H1 (cell line): ENCODE measurements around the gene ANKRD31. TPM values are rescaled to one million over a fixed set of nuclear protein-coding genes. Genes with fewer than 3 reads are reported as not detected.

Experiments used
- CTCF ChIA-PET: fragments of 300-600 bp; sonication (Branson Sonifier 250); formaldehyde crosslinking; loops from one replicate; lab custom pipeline; 2021; ENCODE audit not compliant: partially characterized antibody; lab: Charles Lee
- POLR2A ChIA-PET: fragments of 300-600 bp; sonication (Branson Sonifier 250); formaldehyde crosslinking; loops from one replicate; lab custom pipeline; 2021; ENCODE audit warnings: inconsistent platforms; ENCODE audit not compliant: partially characterized antibody; lab: Charles Lee
- DNase-seq, 2 experiments: peaks; one replicate each; pipeline versions ENCODE4 v3.0.0 to v3.0.0-alpha.2; 2010 to 2022; ENCODE audit warnings: low spot score in 2 of 2, low read depth in 1 of 2, mixed read lengths in 1 of 2
- FAIRE-seq: peaks from 2 replicates; lab custom pipeline; 2011; peaks lifted over from hg19 to GRCh38; lab: Jason Lieb, UNC
- H2AFZ ChIP-seq: 2 replicates; pipeline ENCODE4 v1.8.1; 2012; ENCODE audit warnings: low read length, inconsistent platforms
- H2AK5ac ChIP-seq: 2 replicates; pipeline ENCODE4 v1.6.1; 2013; ENCODE audit warnings: low read depth, low read length
- H2BK120ac ChIP-seq: replicated peaks from 2 replicates; pipeline ENCODE3; 2013; ENCODE audit warnings: low read depth, low read length, inconsistent platforms
- H2BK12ac ChIP-seq: 2 replicates; pipeline ENCODE4 v1.6.1; 2013; ENCODE audit warnings: low read depth, low read length
- H2BK15ac ChIP-seq: 2 replicates; pipeline ENCODE4 v1.6.1; 2013; ENCODE audit warnings: low read length
- H2BK20ac ChIP-seq: 2 replicates; pipeline ENCODE4 v1.6.1; 2013; ENCODE audit warnings: low read length
- H2BK5ac ChIP-seq: 2 replicates; pipeline ENCODE4 v1.6.1; 2013; ENCODE audit warnings: low read depth, low read length
- H3K14ac ChIP-seq: 2 replicates; pipeline ENCODE4 v1.6.1; 2013; ENCODE audit warnings: inconsistent platforms; ENCODE audit not compliant: insufficient read length
- H3K18ac ChIP-seq: 2 replicates; pipeline ENCODE4 v1.6.1; 2013; ENCODE audit warnings: low read length; ENCODE audit errors: extremely low read depth
- H3K23ac ChIP-seq: 2 replicates; pipeline ENCODE4 v1.6.1; 2013; ENCODE audit warnings: inconsistent platforms; ENCODE audit not compliant: insufficient read length
- H3K23me2 ChIP-seq: 2 replicates; pipeline ENCODE4 v1.6.1; 2013; ENCODE audit warnings: low read depth, low read length
- H3K27ac ChIP-seq: 2 replicates; pipeline ENCODE4 v1.6.1; 2011; ENCODE audit warnings: low read depth, low read length, inconsistent platforms
- H3K27me3 ChIP-seq, 4 experiments: replicated peaks in 1 of 4; 1 replicate in 1 of 4; 2 replicates in 3 of 4; pipeline versions ENCODE4 v1.6.1 to v1.8.1; 2011 to 2013; ENCODE audit warnings: low read length in 3 of 4, mild to moderate bottlenecking in 3 of 4, inconsistent platforms in 2 of 4, mixed read lengths in 2 of 4, moderate library complexity in 1 of 4; ENCODE audit not compliant: control insufficient read depth in 3 of 4, insufficient read depth in 3 of 4; ENCODE audit errors: extremely low read depth in 1 of 4
- H3K36me3 ChIP-seq, 4 experiments: 2 replicates each; pipeline versions ENCODE4 v1.6.1 to v1.8.1; 2011 to 2013; ENCODE audit warnings: mild to moderate bottlenecking in 4 of 4, low read length in 3 of 4, moderate library complexity in 2 of 4, control low read depth in 1 of 4, inconsistent platforms in 1 of 4; ENCODE audit not compliant: insufficient read depth in 4 of 4, control insufficient read depth in 2 of 4
- H3K4ac ChIP-seq: replicated peaks from 2 replicates; pipeline ENCODE3; 2013; ENCODE audit warnings: low read length, low read depth, mixed read lengths, inconsistent platforms; ENCODE audit not compliant: insufficient read length
- H3K4me1 ChIP-seq, 4 experiments: replicated peaks in 1 of 4; 1 replicate in 1 of 4; 2 replicates in 3 of 4; pipeline versions ENCODE4 v1.6.1 to v1.8.1; 2011 to 2013; ENCODE audit warnings: low read length in 3 of 4, inconsistent platforms in 2 of 4, mixed read lengths in 1 of 4; ENCODE audit not compliant: insufficient read depth in 4 of 4, control insufficient read depth in 3 of 4
- H3K4me2 ChIP-seq, 2 experiments: 2 replicates each; pipeline versions ENCODE4 v1.6.1 to v1.8.1; 2011 to 2013; ENCODE audit warnings: low read depth in 2 of 2, low read length in 2 of 2, control low read depth in 1 of 2, inconsistent platforms in 1 of 2, mild to moderate bottlenecking in 1 of 2; ENCODE audit not compliant: insufficient read depth in 1 of 2
- H3K4me3 ChIP-seq, 4 experiments: fragments of 200-600, 300-600 bp in 1 of 4; sonication (generic), shearing (Covaris generic), sonication (Bioruptor Twin) in 1 of 4; 2 replicates each; pipeline versions ENCODE4 v1.5.1 to v1.8.1; 2011 to 2016; ENCODE audit warnings: low read length in 4 of 4, low read depth in 3 of 4, control low read depth in 2 of 4, inconsistent platforms in 2 of 4, mild to moderate bottlenecking in 2 of 4, mixed read lengths in 1 of 4, moderate library complexity in 1 of 4; ENCODE audit not compliant: insufficient read depth in 2 of 4; ENCODE audit errors: extremely low read depth in 1 of 4
- H3K56ac ChIP-seq: replicated peaks from 2 replicates; pipeline ENCODE3; 2013; ENCODE audit warnings: low read depth, mild to moderate bottlenecking, mixed read lengths, low read length, inconsistent platforms; ENCODE audit not compliant: insufficient read length
- H3K79me1 ChIP-seq: 2 replicates; pipeline ENCODE4 v1.6.1; 2013; ENCODE audit warnings: low read depth, low read length, control low read depth
- H3K79me2 ChIP-seq, 2 experiments: 2 replicates each; pipeline versions ENCODE4 v1.6.1 to v1.8.1; 2012 to 2013; ENCODE audit warnings: low read length in 2 of 2, mild to moderate bottlenecking in 2 of 2, inconsistent platforms in 1 of 2; ENCODE audit not compliant: insufficient read depth in 2 of 2, control insufficient read depth in 1 of 2
- H3K9ac ChIP-seq, 4 experiments: replicated peaks in 1 of 4; 1 replicate in 1 of 4; 2 replicates in 3 of 4; pipeline versions ENCODE4 v1.6.1 to v1.8.1; 2011 to 2013; ENCODE audit warnings: low read depth in 3 of 4, low read length in 3 of 4, control low read depth in 2 of 4, mild to moderate bottlenecking in 2 of 4, moderate library complexity in 2 of 4, inconsistent platforms in 1 of 4; ENCODE audit errors: extremely low read depth in 1 of 4
- H3K9me3 ChIP-seq, 2 experiments: 2 replicates each; pipeline versions ENCODE4 v1.6.1 to v1.8.1; 2012 to 2013; ENCODE audit warnings: mild to moderate bottlenecking in 2 of 2, moderate library complexity in 2 of 2, control low read depth in 1 of 2, inconsistent platforms in 1 of 2, low read depth in 1 of 2, low read length in 1 of 2, mixed read lengths in 1 of 2; ENCODE audit not compliant: insufficient read depth in 2 of 2
- H4K20me1 ChIP-seq, 2 experiments: replicated peaks in 1 of 2; 2 replicates each; pipeline versions ENCODE3 to v1.8.1; 2011 to 2013; ENCODE audit warnings: inconsistent platforms in 2 of 2, low read length in 2 of 2, mild to moderate bottlenecking in 1 of 2; ENCODE audit not compliant: insufficient read depth in 2 of 2, control insufficient read depth in 1 of 2
- H4K5ac ChIP-seq: 2 replicates; pipeline ENCODE4 v1.6.1; 2013; ENCODE audit warnings: low read length, low read depth, mixed read lengths, inconsistent platforms; ENCODE audit not compliant: insufficient read length
- H4K8ac ChIP-seq: 2 replicates; pipeline ENCODE4 v1.8.0; 2013; ENCODE audit warnings: mild to moderate bottlenecking, moderate library complexity, low read length, inconsistent platforms; ENCODE audit not compliant: insufficient read depth; ENCODE audit errors: extremely low read depth
- H4K91ac ChIP-seq: replicated peaks from 2 replicates; pipeline ENCODE3; 2013; ENCODE audit warnings: low read length, mixed read lengths, inconsistent platforms; ENCODE audit not compliant: insufficient read length
- CTBP2 ChIP-seq: IDR thresholded peaks from 2 replicates; pipeline ENCODE4 v1.7.0; 2011; ENCODE audit warnings: borderline replicate concordance, mild to moderate bottlenecking, moderate library complexity, mixed read lengths, low read length; ENCODE audit not compliant: insufficient read depth, insufficient read length
- HDAC2 ChIP-seq, 2 experiments: fragments of 300-600 bp in 1 of 2; sonication (generic) in 1 of 2; IDR thresholded peaks; 2 replicates each; pipeline ENCODE4 v1.6.1; 2011 to 2012; ENCODE audit warnings: low read depth in 2 of 2, low read length in 2 of 2, mild to moderate bottlenecking in 2 of 2, moderate library complexity in 2 of 2, borderline replicate concordance in 1 of 2, inconsistent platforms in 1 of 2
- MAFK ChIP-seq: IDR thresholded peaks from 2 replicates; pipeline ENCODE4 v1.6.1; 2012; ENCODE audit warnings: low read depth, mild to moderate bottlenecking, improper control_type of control experiment, low read length
- NRF1 ChIP-seq: IDR thresholded peaks from 2 replicates; pipeline ENCODE4 v1.6.1; 2011; ENCODE audit warnings: mild to moderate bottlenecking, low read depth, low read length, improper control_type of control experiment
- POLR2A ChIP-seq, 2 experiments: IDR thresholded peaks; 1 replicate in 1 of 2; 2 replicates in 1 of 2; pipeline ENCODE4 v1.6.1; 2011; ENCODE audit warnings: low read depth in 2 of 2, low read length in 2 of 2, mild to moderate bottlenecking in 2 of 2; ENCODE audit errors: control extremely low read depth in 1 of 2
- SAP30 ChIP-seq: fragments of 300-600 bp; sonication (generic); IDR thresholded peaks from 2 replicates; pipeline ENCODE4 v1.7.1; 2012; ENCODE audit warnings: low read length, moderate library complexity, mild to moderate bottlenecking, inconsistent platforms; ENCODE audit not compliant: insufficient read depth, insufficient replicate concordance
- TAF1 ChIP-seq: IDR thresholded peaks from 2 replicates; pipeline ENCODE4 v1.6.1; 2011; ENCODE audit warnings: mild to moderate bottlenecking, low read depth, low read length
- WGBS, 2 experiments: shearing (Covaris generic) in 1 of 2; methylation state at CpG; one replicate each; pipeline versions ENCODE4 v1.1.6 to v1.1.7; 2013 to 2015; ENCODE audit warnings: low lambda C conversion rate in 2 of 2, mixed read lengths in 2 of 2, inconsistent platforms in 1 of 2, low coverage in 1 of 2, missing lambda C conversion rate in 1 of 2; ENCODE audit not compliant: insufficient replicate concordance in 2 of 2, insufficient coverage in 1 of 2, insufficient read length in 1 of 2; ENCODE audit errors: extremely low coverage in 1 of 2, missing lambda C conversion rate in 1 of 2; 5-methylcytosine and 5-hydroxymethylcytosine counted together
- polyA plus RNA-seq, 7 experiments: library from polyadenylated mRNA; depleted of rRNA in 3 of 7; stranded (reverse) in 5 of 7; unstranded in 2 of 7; fragments of >200 nt in 5 of 7; fragments of 200-250 nt in 2 of 7; gene quantifications; 1 replicate in 5 of 7; 2 replicates in 1 of 7; 4 replicates in 1 of 7; pipeline versions ENCODE4 v1.2.1 to v1.2.3, GENCODE V29; 2011 to 2013; ENCODE audit warnings: missing spikeins in 2 of 7, mixed read lengths in 2 of 7
- total RNA-seq: library from RNA; stranded (reverse); fragmentation: NEBNext Ultra II Directional; extraction: Animal tissue kit (Norgen Biotek cat#: 25700); gene quantifications from 2 replicates; pipeline ENCODE4 v1.2.1, GENCODE V29; 2021

ANKRD31 gene
- total and polyA plus RNA-seq, 2 of the 8 experiments (the other 6 are each of a cell fraction or from before 2014, with no cell fraction given), result 0.05 to 0.06 TPM

DNA sequence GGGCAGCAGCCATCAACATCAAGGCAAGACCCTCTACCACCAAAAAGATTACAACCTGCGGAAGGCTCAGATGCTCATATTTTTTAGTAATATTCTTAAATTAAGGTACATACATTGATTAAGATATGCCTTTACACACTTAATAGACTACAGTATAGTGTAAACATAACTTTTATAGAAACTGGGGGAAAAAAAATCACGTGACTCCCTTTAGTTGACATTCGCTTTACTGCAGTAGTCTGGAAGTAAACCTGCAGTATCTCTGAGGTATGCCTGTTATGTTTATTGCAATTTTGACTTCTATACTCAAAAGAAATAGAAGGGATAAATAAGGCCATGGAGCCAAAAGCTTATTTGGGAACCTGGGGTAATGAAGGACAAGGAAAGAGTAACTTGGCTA lies 169.2 kb downstream of the ANKRD31 start:
- Histone ChIP-seq H3K18ac (no peak overlapping the region), H3K23ac (no peak overlapping the region), H3K4me3 (no peak overlapping the region), H3K79me1 (no peaks in the 10 kb centered on the region), H3K4me2 (no peak overlapping the region), H3K36me3 (no peaks in the 10 kb centered on the region), H3K27ac (no peak overlapping the region), H2AFZ (no peak overlapping the region), H3K9me3 (no peaks in the 10 kb centered on the region), H3K79me2 (no peaks in the 10 kb centered on the region), H3K23me2 (no peaks in the 10 kb centered on the region), H4K5ac (no peak overlapping the region), H2BK15ac (no peak overlapping the region), H2BK20ac (no peak overlapping the region), H3K56ac (no peak overlapping the region), H4K91ac (no peak overlapping the region), H3K27me3 (no peaks in the 10 kb centered on the region), H4K20me1 (no peaks in the 10 kb centered on the region), H3K4ac (no peak overlapping the region), H2AK5ac (no peak overlapping the region), H3K4me1 (no peaks in the 10 kb centered on the region), H2BK5ac (no peak overlapping the region), H4K8ac (no peak overlapping the region), H2BK12ac (no peak overlapping the region), H3K9ac (no peak overlapping the region), H2BK120ac (no peak overlapping the region), H3K14ac (no peak overlapping the region)
- WGBS, 2 experiments, result 95% methylated on average over 3 of the region's 3 CpGs; no CpG with 5 or more reads in 1 of the 2 experiments
- FAIRE-seq (no peak), DNase-seq (no peak)
- POLR2A ChIA-PET, result no interaction called here
- CTCF ChIA-PET, result no interaction called here
- TF ChIP-seq SAP30, result no peak
- TF ChIP-seq NRF1, result no peak
- TF ChIP-seq TAF1, result no peak
- no peak for TF ChIP-seq POLR2A (IDR thresholded peaks at IDR 0.05; ENCODE audit: control extremely low read depth in 1 of 2, low read depth in 2 of 2, low read length in 2 of 2)
- no peak for TF ChIP-seq CTBP2
- no peak for TF ChIP-seq HDAC2 (IDR thresholded peaks at IDR 0.05; ENCODE audit: borderline replicate concordance in 1 of 2, low read depth in 2 of 2, low read length in 2 of 2)
- no peak for TF ChIP-seq MAFK
